Testis (tissue), 3 donors: ENCODE results near the gene UBAC2. TPM values are rescaled to one million over a fixed set of nuclear protein-coding genes. Genes with fewer than 3 reads are reported as not detected.
A peak's percentile ranks its signal among the peaks of the same experiment; 100 is the strongest.

Experiments used
- DNase-seq: peaks from one replicate; pipeline ENCODE4 v3.0.0-alpha.2; 2019
- H3K27ac ChIP-seq, 2 donors: fragments of 200-600 bp; sonication (generic); one replicate each; pipeline ENCODE4 v1.5.1; 2019
- H3K27me3 ChIP-seq: fragments of 200-600 bp; sonication (generic); one replicate; pipeline ENCODE4 v1.5.1; 2019
- H3K36me3 ChIP-seq: fragments of 200-600 bp; sonication (generic); one replicate; pipeline ENCODE4 v1.5.1; 2017; ENCODE audit warnings: low read depth; ENCODE audit errors: missing control alignments
- H3K4me1 ChIP-seq: fragments of 200-600 bp; sonication (generic); one replicate; pipeline ENCODE4 v1.5.1; 2019
- H3K4me3 ChIP-seq, 2 donors: fragments of 200-600 bp; sonication (generic); one replicate each; pipeline ENCODE4 v1.5.1; 2017 to 2019
- H3K9me3 ChIP-seq: fragments of 200-600 bp; sonication (generic); one replicate; pipeline ENCODE4 v1.5.1; 2017
- POLR2A ChIP-seq: fragments of 450-650 bp; IDR thresholded peaks from one replicate; pipeline ENCODE4 v1.6.1; 2017; ENCODE audit warnings: antibody characterized with exemption, mild to moderate bottlenecking, moderate library complexity
- WGBS, 2 donors: methylation state at CpG; one replicate each; pipeline ENCODE4 v1.1.5; 2018; 5-methylcytosine and 5-hydroxymethylcytosine counted together
- intact Hi-C: fragments of 100-400 bp; cut with DNase I; formaldehyde crosslinking; loops from one replicate; pipeline ENCODE4 v1.15.1; 2023; ENCODE audit warnings: low total_unique reads
- polyA plus RNA-seq: library from polyadenylated mRNA; stranded (reverse); fragments of 350-450 nt; fragmentation: Illumina TruSeq; extraction: RNeasy Lipid Tissue Mini Kit (QIAGEN cat#74804); gene quantifications from one replicate; pipeline ENCODE4 v1.2.3, GENCODE V29; 2014; ENCODE audit warnings: low read depth, low replicate concordance; ENCODE audit not compliant: insufficient read depth
- total RNA-seq, 2 donors: library from RNA; depleted of rRNA; stranded (reverse); fragments of >200 nt; gene quantifications; one replicate each; pipeline ENCODE4 v1.2.3, GENCODE V29; 2016
- TF ChIP-seq, protein P1 (sequence below), 3 experiments: fragments of 450-650 bp in 2 of 3; fragments of 200-600 bp in 1 of 3; sonication (generic) in 1 of 3; IDR thresholded peaks; one replicate each; pipeline ENCODE4 v1.5.1; 2016 to 2019; ENCODE audit warnings: antibody characterized with exemption in 3 of 3, mild to moderate bottlenecking in 2 of 3, moderate library complexity in 1 of 3

Gene UBAC2
- total and polyA plus RNA-seq, 3 donors from 2014 or later, result 85.5 to 147 (median 93.0) TPM

GRCh38 chr13:99399623-99399974, 198.9 kb downstream of the UBAC2 start:
- WGBS, 2 donors, result 90 to 94% methylated on average over 8 of the region's 8 CpGs
- Histone ChIP-seq H3K27ac (no peak overlapping the region), H3K4me1 (no peaks in the 10 kb centered on the region), H3K9me3 (no peaks in the 10 kb centered on the region), H3K36me3 (no peaks in the 10 kb centered on the region), H3K4me3 (no peak overlapping the region), H3K27me3 (no peaks in the 10 kb centered on the region)
- intact Hi-C loops, result no loop called here
- no peak for DNase-seq
- TF ChIP-seq, protein P1, sequence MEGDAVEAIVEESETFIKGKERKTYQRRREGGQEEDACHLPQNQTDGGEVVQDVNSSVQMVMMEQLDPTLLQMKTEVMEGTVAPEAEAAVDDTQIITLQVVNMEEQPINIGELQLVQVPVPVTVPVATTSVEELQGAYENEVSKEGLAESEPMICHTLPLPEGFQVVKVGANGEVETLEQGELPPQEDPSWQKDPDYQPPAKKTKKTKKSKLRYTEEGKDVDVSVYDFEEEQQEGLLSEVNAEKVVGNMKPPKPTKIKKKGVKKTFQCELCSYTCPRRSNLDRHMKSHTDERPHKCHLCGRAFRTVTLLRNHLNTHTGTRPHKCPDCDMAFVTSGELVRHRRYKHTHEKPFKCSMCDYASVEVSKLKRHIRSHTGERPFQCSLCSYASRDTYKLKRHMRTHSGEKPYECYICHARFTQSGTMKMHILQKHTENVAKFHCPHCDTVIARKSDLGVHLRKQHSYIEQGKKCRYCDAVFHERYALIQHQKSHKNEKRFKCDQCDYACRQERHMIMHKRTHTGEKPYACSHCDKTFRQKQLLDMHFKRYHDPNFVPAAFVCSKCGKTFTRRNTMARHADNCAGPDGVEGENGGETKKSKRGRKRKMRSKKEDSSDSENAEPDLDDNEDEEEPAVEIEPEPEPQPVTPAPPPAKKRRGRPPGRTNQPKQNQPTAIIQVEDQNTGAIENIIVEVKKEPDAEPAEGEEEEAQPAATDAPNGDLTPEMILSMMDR (IDR thresholded peaks at IDR 0.05), result no peak
- TF ChIP-seq POLR2A, result no peak

DNA sequence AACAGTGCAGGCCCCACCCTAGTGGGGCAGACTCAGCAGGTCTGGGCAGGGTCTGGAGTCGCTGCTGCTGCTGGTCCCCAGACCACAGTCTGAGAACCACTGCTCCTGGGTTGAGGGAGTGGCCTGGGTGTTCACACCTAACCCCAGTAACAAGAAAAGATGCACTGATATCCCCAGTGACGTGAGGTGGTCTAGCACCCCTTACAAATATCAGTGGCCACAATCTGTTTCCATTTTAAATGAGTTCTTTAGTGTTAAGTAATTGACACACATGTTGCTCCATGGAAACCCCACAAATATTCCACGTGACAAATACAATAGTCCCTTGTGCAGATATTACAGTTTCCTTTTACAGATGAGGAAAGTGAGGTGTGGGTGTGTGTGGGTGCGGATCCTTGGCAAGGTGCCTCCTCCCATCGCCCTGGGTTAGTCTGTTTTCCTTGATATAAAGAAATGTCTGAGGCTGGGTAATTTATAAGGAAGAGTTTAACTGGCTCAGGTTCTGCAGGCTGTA, 202.9 kb downstream of the UBAC2 start:
- no peaks in the 10 kb centered on the region for H3K36me3 ChIP-seq
- WGBS, 2 donors, result 72 to 77% methylated on average over 4 to 5 of the region's 5 CpGs
- intact Hi-C loops, result no loop called here
- H3K27ac ChIP-seq, result no peak overlapping the region
- H3K4me1 ChIP-seq, result no peaks in the 10 kb centered on the region
- no peaks in the 10 kb centered on the region for H3K9me3 ChIP-seq
- H3K27me3 ChIP-seq, result no peaks in the 10 kb centered on the region
- no peak overlapping the region for H3K4me3 ChIP-seq
- no peak for DNase-seq
- TF ChIP-seq, protein P1 (IDR thresholded peaks at IDR 0.05), result no peak
- no peak for TF ChIP-seq POLR2A

- DNase-seq, result no peak
- Histone ChIP-seq H3K27ac (no peak overlapping the region), H3K27me3 (no peaks in the 10 kb centered on the region), H3K4me3 (no peak overlapping the region), H3K36me3 (no peaks in the 10 kb centered on the region), H3K9me3 (no peaks in the 10 kb centered on the region), H3K4me1 (no peaks in the 10 kb centered on the region)
- 87 to 88% methylated on average over 23 to 24 of the region's 24 CpGs for WGBS, 2 donors
- intact Hi-C loops, result no loop called here
- TF ChIP-seq POLR2A, result no peak
- TF ChIP-seq, protein P1 (IDR thresholded peaks at IDR 0.05), result no peak
Measured at GRCh38 chr13:99404005-99404755, 203.5 kb downstream of the UBAC2 start.

- no peak overlapping the region for H3K27ac ChIP-seq
- no peaks in the 10 kb centered on the region for H3K27me3 ChIP-seq
- no peak for DNase-seq
- 68 to 75% methylated on average over 15 of the region's 15 CpGs for WGBS, 2 donors
- H3K4me1 ChIP-seq, result no peaks in the 10 kb centered on the region
- no peak overlapping the region for H3K4me3 ChIP-seq
- no peak for TF ChIP-seq POLR2A
- TF ChIP-seq, protein P1 (IDR thresholded peaks at IDR 0.05), result no peak
- no peaks in the 10 kb centered on the region for H3K36me3 ChIP-seq
- H3K9me3 ChIP-seq, result no peaks in the 10 kb centered on the region
- intact Hi-C loops, result no loop called here
Measured at GRCh38 chr13:99405966-99406365, 205.3 kb downstream of the UBAC2 start.

DNA sequence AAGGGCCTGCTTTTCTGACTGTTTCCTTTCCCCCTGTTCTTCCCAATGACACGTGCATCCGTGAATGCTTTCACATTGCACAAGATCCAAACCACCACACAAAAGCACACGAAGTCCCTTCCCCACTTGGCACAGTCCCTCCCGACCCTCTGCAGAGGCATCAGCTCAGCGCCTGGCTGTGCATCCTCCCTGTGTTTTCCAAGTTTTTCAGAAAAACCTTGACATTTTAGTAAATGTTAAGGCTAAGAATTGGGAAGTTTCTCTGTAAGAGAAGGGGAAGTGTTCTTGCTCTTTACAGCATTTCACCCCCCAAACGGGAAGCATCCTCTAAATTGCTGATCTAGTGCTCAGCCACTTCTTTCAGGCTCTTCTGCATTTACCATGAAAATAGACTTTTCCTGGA, 206.1 kb downstream of the UBAC2 start:
- no peak for TF ChIP-seq POLR2A
- TF ChIP-seq, protein P1 (IDR thresholded peaks at IDR 0.05), result no peak
- Histone ChIP-seq H3K36me3 (no peaks in the 10 kb centered on the region), H3K4me3 (no peak overlapping the region), H3K27me3 (no peaks in the 10 kb centered on the region), H3K27ac (peak overlapping the region in 1 of 2 donors; percentile 11), H3K9me3 (no peaks in the 10 kb centered on the region), H3K4me1 (no peaks in the 10 kb centered on the region)
- 26 to 41% methylated on average over 6 of the region's 6 CpGs for WGBS, 2 donors
- peak; percentile 62 for DNase-seq
- intact Hi-C loops, result no loop called here
